Adipose tissue (tissue), 3 donors: ENCODE results near the gene ZBTB46. TPM values are rescaled to one million over a fixed set of nuclear protein-coding genes. Genes with fewer than 3 reads are reported as not detected.

Source experiments
- H3K27ac ChIP-seq: one replicate; pipeline ENCODE4 v1.5.1; 2013; ENCODE audit warnings: low read depth, low read length
- WGBS, 3 donors: extraction: QIAGEN DNeasy Blood & Tissue Kit; methylation state at CpG; one replicate each; pipeline ENCODE4 v1.1.7; 2013; 5-methylcytosine and 5-hydroxymethylcytosine counted together
- polyA plus RNA-seq, 3 donors: library from polyadenylated mRNA; stranded (reverse); fragments of 200-250 nt; gene quantifications; one replicate each; pipeline ENCODE4 v1.2.3, GENCODE V29; 2013
- donor health status: healthy with polysubstance abuse.
- donor health status: Bipolar disorder and iron deficiency.
- donor health status: healthy.

ZBTB46 gene
- polyA plus RNA-seq, 3 donors: 1.8 to 8.2 (median 6.1) TPM

GRCh38 chr20:63708301-63709148, 122.5 kb downstream of the ZBTB46 start:
- 23 to 27% (median 26%) methylated on average over 48 to 67 of the region's 67 CpGs for WGBS, 3 donors
- H3K27ac ChIP-seq: peak overlapping the region; percentile 31

GRCh38 chr20:63707558-63708300, 123.3 kb downstream of the ZBTB46 start, which contains the start of the genes ARFRP1 and ZGPAT:
ARFRP1 (minus strand) TSS chr20:63707976; CDS start chr20:63707091, 885 bp downstream.
ZGPAT (plus strand) TSS chr20:63708039; CDS start chr20:63708581, 542 bp downstream.
- peak within 1 kb of the TSS; percentile 31 for H3K27ac ChIP-seq
- 0% methylated on average over 61 to 98 of the region's 98 CpGs for WGBS, 3 donors

GRCh38 chr20:63706852-63707557, 124.1 kb downstream of the ZBTB46 start:
- peak overlapping the region; percentile 11 for H3K27ac ChIP-seq
- 1 to 4% (median 3%) methylated on average over 53 to 56 of the region's 56 CpGs for WGBS, 3 donors

GRCh38 chr20:63706027-63706695, 124.9 kb downstream of the ZBTB46 start:
- no peak overlapping the region for H3K27ac ChIP-seq
- WGBS, 3 donors: 74 to 86% (median 77%) methylated on average over 10 to 12 of the region's 12 CpGs

GRCh38 chr20:63705232-63706026, 125.6 kb downstream of the ZBTB46 start:
- 87 to 91% (median 89%) methylated on average over 8 of the region's 8 CpGs for WGBS, 3 donors

GRCh38 chr20:63704749-63705117, 126.3 kb downstream of the ZBTB46 start:
- H3K27ac ChIP-seq: no peak overlapping the region
- WGBS, 3 donors: 80 to 86% (median 85%) methylated on average over 6 of the region's 6 CpGs

More at GRCh38 chr20:63705232-63706026, 125.6 kb downstream of the ZBTB46 start:
- no peak overlapping the region for H3K27ac ChIP-seq

GRCh38 chr20:63703976-63704748, 126.9 kb downstream of the ZBTB46 start:
- no peak overlapping the region for H3K27ac ChIP-seq
- WGBS, 3 donors: 81 to 91% (median 87%) methylated on average over 11 of the region's 11 CpGs

GRCh38 chr20:63703471-63703975, 127.5 kb downstream of the ZBTB46 start:
- WGBS, 3 donors: 84 to 90% (median 88%) methylated on average over 15 of the region's 15 CpGs
- H3K27ac ChIP-seq: no peak overlapping the region

- H3K27ac ChIP-seq: no peak overlapping the region
- 59 to 77% (median 72%) methylated on average over 13 of the region's 13 CpGs for WGBS, 3 donors
These were observed 128.2 kb downstream of the ZBTB46 start for GRCh38 chr20:63702751-63703470.

- WGBS, 3 donors: 89 to 92% (median 92%) methylated on average over 16 of the region's 16 CpGs
- no peak overlapping the region for H3K27ac ChIP-seq
These were observed 128.9 kb downstream of the ZBTB46 start for GRCh38 chr20:63702036-63702665.

- no peak overlapping the region for H3K27ac ChIP-seq
- 79 to 86% (median 82%) methylated on average over 10 to 14 of the region's 14 CpGs for WGBS, 3 donors
These were observed 129.6 kb downstream of the ZBTB46 start for GRCh38 chr20:63701329-63702035.

- H3K27ac ChIP-seq: no peak overlapping the region
These were observed 130.1 kb downstream of the ZBTB46 start for GRCh38 chr20:63701051-63701328.

GRCh38 chr20:63700199-63701050, 130.6 kb downstream of the ZBTB46 start:
- 84 to 90% (median 88%) methylated on average over 41 to 43 of the region's 43 CpGs for WGBS, 3 donors
- no peak overlapping the region for H3K27ac ChIP-seq

More at GRCh38 chr20:63701051-63701328, 130.1 kb downstream of the ZBTB46 start:
- WGBS, 3 donors: 76 to 83% (median 83%) methylated on average over 4 to 5 of the region's 5 CpGs

GRCh38 chr20:63699466-63700198, 131.4 kb downstream of the ZBTB46 start:
- WGBS, 3 donors: 72 to 81% (median 78%) methylated on average over 24 of the region's 24 CpGs
- peak overlapping the region; percentile 53 for H3K27ac ChIP-seq
